Posterior vena cava (tissue), 2 donors: Measurements from ENCODE around the gene RFC1. TPM values are rescaled to one million over a fixed set of nuclear protein-coding genes. Genes with fewer than 3 reads are reported as not detected.

ENCODE experiments used
- DNase-seq: peaks from one replicate; pipeline ENCODE4 v3.0.0-alpha.2; 2020; ENCODE audit warnings: low spot score
- intact Hi-C, 2 donors: fragments of 100-400 bp; cut with DNase I; formaldehyde crosslinking; loops; one replicate each; pipeline versions ENCODE4 v1.14.1 to v1.14.2; 2022 to 2023
- microRNA-seq, 2 donors: library from miRNA; unstranded; fragments of <30 nt; microRNA quantifications; one replicate each; pipeline ENCODE4 v1.2.0, GENCODE V29; 2020 to 2021; ENCODE audit warnings: borderline microRNAs expressed in 2 of 2
- total RNA-seq, 2 donors: library from RNA; stranded (reverse); fragmentation: NEBNext Ultra II Directional; extraction: Animal tissue kit (Norgen Biotek cat#: 25700); gene quantifications; one replicate each; pipeline ENCODE4 v1.2.1, GENCODE V29; 2021
- donor health status: DM: yes; HTN: yes; CAD: no.
- donor health status: DM: yes; HTN: yes; CAD: no.

Gene RFC1
- total RNA-seq, 2 donors from 2014 or later = 33.1 to 40.4 TPM

GRCh38 chr4:39263895-39264294 is 102.3 kb downstream of the RFC1 start:
- intact Hi-C loops = no loop called here
- no peak for DNase-seq

GRCh38 chr4:39259571-39260330 is 106.4 kb downstream of the RFC1 start:
- DNase-seq = no peak
- intact Hi-C loops = no loop called here

GRCh38 chr4:39256436-39256835 is 109.7 kb downstream of the RFC1 start:
- no peak for DNase-seq
- intact Hi-C loops = no loop called here

GRCh38 chr4:39255871-39256270 is 110.3 kb downstream of the RFC1 start:
- intact Hi-C loops = no loop called here

GRCh38 chr4:39255266-39255665 is 110.9 kb downstream of the RFC1 start:
- DNase-seq = no peak
- intact Hi-C loops = no loop called here

More at GRCh38 chr4:39255871-39256270, 110.3 kb downstream of the RFC1 start:
- DNase-seq = no peak

- intact Hi-C loops = no loop called here
Observed at GRCh38 chr4:39243462-39243861, 122.7 kb downstream of the RFC1 start.

More at GRCh38 chr4:39243462-39243861, 122.7 kb downstream of the RFC1 start:
- DNase-seq = no peak

Small RNA genes within 50 kb of the gene (microRNA-seq; reads per million reads assigned to microRNA genes)
- gene MIR5591 = 0 reads per million in 2 donors

Other genes starting within 250 kb of the RFC1 start
- gene WDR19, start 183.8 kb downstream of the RFC1 start, total RNA-seq = 10 to 100 TPM; 24.3 to 25.7 TPM
- not detected for gene KLB, start 40.6 kb upstream of the RFC1 start, total RNA-seq
- 1,000 to 10,000 TPM; 1,546 to 2,356 TPM for gene RPL9, start 92.6 kb upstream of the RFC1 start, total RNA-seq
- 10 to 100 TPM in 1 of 2 donors, 1 to 10 TPM in 1; 9.2 to 12.8 TPM for gene LIAS, start 92.7 kb upstream of the RFC1 start, total RNA-seq
- gene UGDH, start 161.1 kb upstream of the RFC1 start, total RNA-seq = 100 to 1,000 TPM; 107 to 167 TPM